SW 1271 (cell line): ENCODE results near the gene CFAP68.

Source experiments
- DNase-seq, 2 experiments: peaks; one replicate each; lab custom pipeline; 2025; lab: John Stamatoyannopoulos, UW

The CFAP68 gene

DNA sequence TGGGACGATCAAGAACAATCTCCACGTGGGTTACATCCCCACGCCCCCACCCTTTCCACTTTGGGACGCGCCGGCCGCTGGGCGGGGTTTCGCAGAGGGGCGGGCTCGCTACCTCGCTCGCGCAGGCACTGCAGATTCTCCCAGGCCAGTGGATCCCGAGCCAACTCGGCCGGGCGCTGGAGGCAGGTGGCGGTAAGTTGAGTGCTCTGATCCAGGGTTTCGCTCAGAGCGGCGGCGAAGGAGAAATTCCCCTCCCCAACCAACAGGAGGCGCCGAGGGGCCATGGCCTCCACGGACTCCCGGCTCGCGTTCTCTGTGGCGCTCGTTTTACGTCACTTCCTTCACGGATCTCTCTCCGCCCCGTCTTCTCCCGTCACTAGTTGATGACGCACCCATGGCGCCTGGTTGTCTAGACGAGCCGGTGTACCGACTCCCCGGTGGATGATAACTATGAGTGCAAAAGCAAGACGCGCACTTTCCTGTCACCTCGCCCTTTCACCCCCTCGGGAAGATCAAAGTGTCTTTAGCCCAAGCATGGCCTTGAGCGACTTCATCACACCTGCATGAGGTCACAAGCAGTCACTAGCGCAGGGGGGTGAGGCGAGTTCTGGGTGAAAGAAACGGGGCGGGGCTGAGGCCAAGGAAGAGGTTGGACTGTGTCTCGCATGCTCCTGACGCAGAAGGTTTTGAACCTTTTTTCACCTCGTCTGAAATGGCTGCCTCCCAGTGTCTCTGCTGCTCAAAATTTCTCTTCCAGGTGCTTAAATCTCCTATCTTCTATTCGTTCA, at the start of gene CFAP68, which contains the start of gene FDXACB1:
CFAP68 (plus strand) TSS at position 693 of the 788 bp plus-strand sequence; CDS start at position 713, 20 bp downstream.
FDXACB1 (minus strand) TSS at position 317 of the 788 bp plus-strand sequence; CDS start at position 284, 33 bp downstream.
- peak; percentile 100 for DNase-seq

DNA sequence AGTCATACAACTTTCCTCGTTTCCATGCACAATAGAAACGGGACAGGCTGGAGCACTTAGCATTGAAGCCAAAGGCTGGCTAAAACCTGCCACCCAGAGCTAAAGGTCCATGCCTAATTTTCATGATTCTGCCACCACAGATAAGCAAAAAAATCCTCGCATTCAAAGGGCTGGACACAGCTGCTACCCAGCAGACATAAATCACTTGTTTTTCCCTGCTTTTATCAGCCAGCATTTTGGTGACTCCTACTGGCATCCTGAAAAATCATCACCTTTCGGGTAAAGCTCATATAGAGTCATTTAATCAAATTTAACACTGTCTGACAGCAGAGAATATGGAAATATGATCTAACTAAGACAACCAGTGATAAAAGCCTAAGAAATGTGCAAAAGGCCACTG, 45.8 kb upstream of the CFAP68 start:
- DNase-seq: no peak

GRCh38 chr11:111834432-111835163, 44.7 kb upstream of the CFAP68 start:
- DNase-seq: no peak

- no peak for DNase-seq
Observed at GRCh38 chr11:111835665-111836064, 43.7 kb upstream of the CFAP68 start.

DNA sequence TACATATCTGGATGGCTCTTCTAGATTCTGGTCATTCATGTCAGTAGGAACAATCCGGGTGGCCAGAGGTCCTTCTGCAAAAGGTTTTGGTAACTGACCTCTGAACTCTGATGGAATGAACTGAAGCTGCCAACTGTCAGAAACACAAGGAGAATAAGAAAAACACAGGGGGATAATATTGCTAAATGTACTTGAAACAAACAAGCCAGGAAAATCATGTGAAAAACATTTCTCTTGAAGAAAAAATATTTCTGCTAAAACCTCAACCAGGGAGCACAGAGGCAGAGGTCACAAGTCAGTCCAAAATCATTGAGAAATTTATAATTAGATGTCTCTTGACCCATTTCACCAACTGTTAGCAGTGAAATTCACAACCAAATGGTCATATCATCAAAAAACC, 43.2 kb upstream of the CFAP68 start:
- no peak for DNase-seq

GRCh38 chr11:111836721-111837120, 42.6 kb upstream of the CFAP68 start:
- no peak for DNase-seq

- DNase-seq: no peak
Observed at GRCh38 chr11:111837366-111837891, 41.9 kb upstream of the CFAP68 start.

- no peak for DNase-seq
Observed at GRCh38 chr11:111838054-111838453, 41.3 kb upstream of the CFAP68 start.

- no peak for DNase-seq
Observed at GRCh38 chr11:111840143-111840542, 39.2 kb upstream of the CFAP68 start.

GRCh38 chr11:111841370-111842053, 37.8 kb upstream of the CFAP68 start:
- peak; percentile 51 to 91 for DNase-seq

DNA sequence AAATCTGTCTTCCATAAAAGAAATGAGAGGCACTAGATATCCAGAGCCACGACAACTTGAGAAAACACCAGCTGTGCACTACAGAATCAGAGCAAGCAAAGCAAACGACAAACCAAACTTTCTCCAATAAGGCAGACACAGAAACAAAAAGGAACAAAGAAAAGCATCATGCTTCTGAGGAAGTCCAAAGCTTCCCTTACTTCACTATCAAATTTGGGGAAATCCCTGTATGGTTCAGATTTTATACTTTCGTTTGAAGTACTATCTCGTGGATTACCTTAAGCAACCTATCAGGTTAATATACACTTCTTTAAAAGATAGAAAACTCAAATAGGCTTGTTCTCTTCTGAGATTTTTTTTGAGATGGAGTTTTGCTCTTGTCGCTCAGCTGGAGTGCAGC, 35.7 kb upstream of the CFAP68 start:
- no peak for DNase-seq

- DNase-seq: no peak
Observed at GRCh38 chr11:111845276-111846028, 33.9 kb upstream of the CFAP68 start.

DNA sequence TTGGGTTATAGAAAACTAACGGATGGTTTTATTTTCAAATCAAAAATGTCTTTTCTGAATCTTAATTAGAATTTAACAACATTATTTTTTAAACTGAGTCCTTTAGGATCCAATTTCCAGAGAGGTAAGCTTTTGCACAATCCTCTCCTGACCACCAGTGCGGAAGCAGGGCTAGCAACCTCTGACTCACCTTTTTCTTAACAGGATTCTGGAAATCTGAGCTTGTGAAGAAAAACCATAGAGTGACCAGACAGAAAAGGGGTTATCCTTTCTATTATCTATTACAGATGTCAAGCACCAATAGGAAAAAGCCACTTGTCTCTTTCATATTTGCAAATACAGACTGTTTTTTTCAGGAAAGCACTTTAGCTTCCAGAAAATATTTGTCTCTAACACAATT, 33.3 kb upstream of the CFAP68 start:
- DNase-seq: no peak

- DNase-seq: no peak
Observed at GRCh38 chr11:111846636-111847035, 32.7 kb upstream of the CFAP68 start.

DNA sequence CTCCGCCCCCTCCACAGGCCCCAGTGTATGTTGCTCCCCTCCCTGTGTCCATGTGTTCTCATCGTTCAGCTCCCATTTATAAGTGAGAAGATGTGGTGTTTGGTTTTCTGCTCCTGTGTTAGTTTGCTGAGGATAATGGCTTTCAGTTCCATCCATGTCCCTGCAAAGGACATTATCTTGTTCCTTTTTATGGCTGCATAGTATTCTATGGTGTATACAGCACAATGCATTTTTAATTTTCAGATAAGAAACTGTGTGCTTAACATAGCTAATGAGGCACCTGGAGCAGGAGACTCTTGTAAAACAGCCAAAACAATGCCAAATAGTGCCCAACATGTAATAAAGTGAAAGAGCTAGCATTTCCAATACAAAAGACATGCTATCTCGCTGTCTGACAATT, 29.7 kb upstream of the CFAP68 start:
- DNase-seq: no peak

DNA sequence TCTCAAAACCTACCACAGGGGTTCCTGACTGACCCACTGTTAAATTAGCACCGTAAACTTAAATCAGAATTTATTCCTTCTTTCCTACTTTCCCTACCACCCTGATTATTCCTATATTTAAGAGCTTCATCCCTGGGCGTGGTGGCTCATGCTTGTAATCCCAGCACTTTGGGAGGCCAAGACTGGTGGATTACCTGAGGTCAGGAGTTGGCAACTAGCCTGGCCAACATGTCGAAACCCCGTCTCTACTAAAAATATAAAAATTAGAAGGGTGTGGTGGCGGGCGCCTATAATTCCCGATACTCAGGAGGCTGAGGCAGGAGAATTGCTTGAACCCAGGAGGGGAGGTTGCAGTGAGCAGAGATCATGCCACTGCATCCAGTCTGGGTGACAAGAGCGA, 28.3 kb upstream of the CFAP68 start:
- DNase-seq: no peak

- peak in 1 of 2 experiments; percentile 61 for DNase-seq
Observed at GRCh38 chr11:111851636-111852035, 27.7 kb upstream of the CFAP68 start.

DNA sequence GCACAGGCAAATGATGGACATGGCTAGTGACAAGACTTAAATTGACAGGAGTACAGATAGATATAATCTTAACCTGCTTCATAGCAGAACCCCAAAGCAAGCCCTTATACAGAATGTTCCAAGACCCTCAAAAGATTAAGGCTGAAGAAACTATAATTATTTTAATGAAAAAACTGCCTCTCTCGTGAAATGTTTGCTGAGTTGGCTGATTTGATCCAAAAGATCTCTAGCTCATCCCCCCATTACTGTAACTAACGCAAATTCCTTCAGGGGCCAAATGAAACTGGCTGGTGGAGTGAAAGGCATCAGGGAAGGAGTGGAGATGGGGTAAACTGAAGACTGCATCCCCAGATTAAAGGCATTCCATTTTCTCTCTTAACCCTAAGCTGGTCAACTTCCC, 27.2 kb upstream of the CFAP68 start:
- DNase-seq: no peak

- no peak for DNase-seq
Observed at GRCh38 chr11:111855506-111855905, 23.8 kb upstream of the CFAP68 start.

DNA sequence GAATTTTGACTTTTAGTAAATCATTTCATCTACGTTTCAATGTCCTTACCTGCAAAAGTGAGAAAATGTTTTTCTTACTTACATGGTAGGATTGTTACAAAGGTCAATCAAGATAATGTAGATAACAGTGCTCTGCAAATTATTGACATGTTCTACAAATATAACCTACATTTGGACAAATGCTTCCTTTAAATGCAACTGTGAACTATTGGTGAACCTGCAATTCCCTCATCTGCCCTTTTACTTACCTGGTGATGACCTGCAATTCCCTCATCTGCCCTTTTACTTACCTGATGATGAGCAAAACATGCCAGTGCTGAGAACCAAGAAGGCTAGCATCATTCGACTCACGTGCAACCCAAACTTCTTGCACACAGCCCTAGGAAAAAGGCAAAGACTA, 19.1 kb upstream of the CFAP68 start:
- DNase-seq: no peak

GRCh38 chr11:111870113-111870512, 9.2 kb upstream of the CFAP68 start:
- no peak for DNase-seq

DNA sequence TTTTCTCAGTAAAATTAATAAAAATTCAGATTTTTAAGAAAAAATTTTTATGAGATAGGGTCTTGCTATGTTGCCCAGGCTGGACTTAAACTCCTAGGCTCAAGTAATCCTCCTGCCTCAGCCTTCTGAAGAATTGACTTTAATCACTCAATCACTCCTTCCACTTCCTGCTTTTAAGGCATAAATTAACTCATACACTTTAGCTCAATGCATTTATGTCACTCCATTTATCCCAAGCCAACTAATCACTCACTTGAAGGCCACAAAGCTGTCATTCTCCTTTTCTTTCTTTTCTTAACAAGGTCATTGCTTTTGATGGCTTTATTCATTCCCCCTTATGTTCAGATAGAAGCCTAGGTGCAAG, 8.8 kb upstream of the CFAP68 start:
- DNase-seq: no peak
